GM19463 (cell line): ENCODE measurements around the gene SACS.

Experiments
- ATAC-seq: cut with Tn5 transposase; IDR thresholded peaks from one replicate; pipeline ENCODE4 v1.9.1; 2021; ENCODE audit warnings: mild to moderate bottlenecking, moderate library complexity; ENCODE audit not compliant: unreplicated experiment

Gene SACS

DNA sequence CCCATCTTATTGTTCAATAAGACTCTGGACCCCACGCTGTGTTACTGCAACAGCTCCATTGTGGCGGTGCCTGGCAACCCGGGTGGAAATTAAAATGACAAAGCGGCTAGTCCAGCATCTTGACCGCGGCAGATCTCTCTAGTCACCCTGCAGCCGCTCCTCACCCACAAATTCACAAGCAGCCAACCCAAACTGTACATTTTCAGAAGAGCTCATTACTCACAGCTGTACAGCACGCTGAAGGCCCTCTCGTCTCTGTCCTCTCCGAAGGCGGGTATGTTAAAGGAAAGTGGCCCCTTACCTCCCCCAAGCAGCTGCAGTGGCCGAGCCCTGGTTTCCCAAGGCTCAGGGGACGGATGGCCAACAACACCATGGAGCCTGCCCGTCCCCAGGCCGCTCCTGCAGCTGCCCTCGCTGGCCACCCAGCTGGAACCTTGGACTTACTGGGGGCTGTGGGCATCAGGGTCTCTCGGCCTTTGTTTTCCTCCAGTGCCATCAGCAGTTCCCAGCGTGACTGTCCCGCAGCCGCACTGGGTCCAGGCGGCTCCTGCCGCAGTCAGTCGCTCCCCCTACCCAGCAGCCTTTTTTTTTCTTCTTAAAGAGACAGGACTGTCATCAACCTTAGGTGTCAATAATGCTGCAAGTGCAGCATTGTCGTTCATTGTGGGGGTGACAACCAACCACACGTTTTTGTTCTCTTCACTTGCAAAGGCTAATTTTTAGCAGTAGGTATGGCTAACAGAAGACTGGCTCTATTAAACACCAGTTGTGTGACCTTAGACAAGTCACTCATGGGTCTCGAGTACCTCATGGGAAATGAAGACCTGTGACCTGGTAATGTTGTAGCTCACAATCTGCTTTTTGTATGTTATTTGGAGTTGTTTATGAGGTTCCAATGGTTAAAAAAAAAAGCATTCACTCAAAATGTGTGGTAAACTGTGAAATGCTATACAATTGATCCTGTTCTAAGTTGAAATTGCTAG lies at the start of gene SACS:
SACS (minus strand) TSS at position 532 of the 983 bp plus-strand sequence. CDS start 22,463 bp downstream, outside the sequence.
- no peak for ATAC-seq

DNA sequence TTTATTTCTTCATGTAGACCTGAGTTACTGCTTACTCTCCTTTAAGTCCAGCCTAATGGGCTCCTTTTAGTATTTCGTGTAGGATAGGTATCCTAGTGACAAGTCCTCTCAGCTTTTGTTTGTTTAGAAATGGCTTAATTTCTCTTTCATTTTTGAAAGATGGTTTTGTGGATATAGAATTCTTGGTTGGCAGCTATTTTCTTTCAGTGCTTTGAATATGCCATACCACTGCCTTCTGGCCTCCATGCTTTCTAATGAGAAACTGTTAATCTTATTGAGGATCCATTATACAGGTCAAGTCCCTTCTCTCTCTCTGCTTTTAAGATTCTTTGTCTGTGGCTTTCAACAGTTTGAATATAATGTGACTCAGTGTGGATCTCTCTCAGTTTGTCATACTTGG lies 46.8 kb upstream of the SACS start:
- ATAC-seq = no peak

DNA sequence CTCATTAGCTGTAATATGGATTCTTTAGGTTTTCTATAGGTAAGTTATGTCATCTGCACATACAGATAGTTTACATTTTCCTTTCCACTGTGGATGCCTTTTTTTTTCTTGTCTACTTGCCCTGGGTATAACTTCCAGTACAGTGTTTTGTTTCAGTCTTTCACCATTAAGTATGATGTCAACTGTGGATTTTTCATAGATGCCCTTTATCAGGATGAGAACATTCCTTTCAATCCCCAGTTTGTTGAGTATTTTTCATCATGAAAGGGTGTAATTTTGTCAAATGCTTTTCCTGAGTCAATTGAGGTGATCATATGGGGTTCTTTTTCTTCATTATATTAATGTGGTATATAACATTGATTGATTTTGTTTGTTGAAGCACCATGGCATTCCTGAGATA lies 43.6 kb upstream of the SACS start:
- ATAC-seq = no peak

DNA sequence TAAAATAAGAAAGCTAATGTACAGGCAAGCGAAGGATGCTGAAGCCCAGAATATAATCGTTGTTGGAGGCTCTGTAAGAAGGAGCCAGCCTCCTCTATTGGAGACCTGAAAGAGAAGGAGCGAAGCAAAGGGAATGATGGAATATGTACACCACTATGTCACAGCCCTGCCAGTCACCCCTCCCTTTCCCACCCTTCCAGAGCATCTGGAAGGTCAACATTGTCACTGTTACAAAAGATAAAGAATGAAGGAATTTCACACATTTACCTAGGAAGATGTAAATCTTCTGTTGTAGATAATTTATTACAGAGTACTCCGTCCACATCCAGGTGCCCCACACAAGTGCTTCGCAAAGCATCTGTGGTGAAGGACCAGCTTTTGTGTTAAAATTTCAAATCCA lies 39.7 kb upstream of the SACS start:
- no peak for ATAC-seq

- no peak for ATAC-seq
Measured at GRCh38 chr13:23472189-23472588, 38.7 kb upstream of the SACS start.

GRCh38 chr13:23470790-23471614 lies 37.5 kb upstream of the SACS start:
- ATAC-seq = no peak

DNA sequence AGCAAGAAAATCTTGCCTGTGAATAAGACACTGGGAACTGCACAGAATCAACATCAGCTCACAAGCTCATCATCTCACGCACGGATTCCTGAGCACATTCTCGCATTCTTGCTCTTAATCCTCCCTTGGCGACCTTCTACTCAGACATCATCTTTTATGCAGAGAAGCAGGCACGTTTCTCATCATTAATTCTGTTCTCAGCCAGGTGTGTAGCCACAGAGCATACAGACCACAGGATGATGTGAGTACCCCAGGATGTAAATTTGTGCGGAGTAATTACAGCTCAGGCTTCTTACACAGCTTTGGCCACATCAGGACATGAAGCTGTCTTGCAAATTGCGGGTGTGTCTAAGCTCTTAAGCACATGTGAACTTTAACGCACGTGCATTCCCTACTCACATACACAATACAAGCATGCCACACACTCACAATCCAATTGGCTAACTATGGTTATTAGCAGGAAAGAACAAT lies 36.5 kb upstream of the SACS start:
- ATAC-seq = no peak

DNA sequence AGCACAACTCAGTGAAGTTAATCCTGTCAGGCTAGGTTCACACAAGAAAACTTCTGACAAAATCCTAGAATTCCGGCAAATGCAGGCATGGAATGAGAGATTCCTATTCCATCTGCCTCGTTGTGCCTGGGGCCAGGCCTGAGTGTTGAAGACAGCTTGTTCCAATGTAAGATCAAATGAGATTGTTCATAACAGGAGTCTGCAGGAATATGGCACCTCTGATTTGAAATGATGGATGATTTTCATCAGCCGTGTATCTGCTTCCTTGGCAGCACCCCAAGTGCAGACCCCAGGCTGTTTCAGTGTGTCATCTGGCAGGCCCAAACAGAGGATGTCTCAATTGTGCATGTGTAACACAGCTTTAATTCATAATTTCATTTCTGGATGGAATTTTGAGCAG lies 35.3 kb upstream of the SACS start:
- ATAC-seq = no peak

- ATAC-seq = no peak
Measured at GRCh38 chr13:23467932-23468278, 34.4 kb upstream of the SACS start.

- no peak for ATAC-seq
Measured at GRCh38 chr13:23467048-23467931, 33.8 kb upstream of the SACS start.

GRCh38 chr13:23466144-23467002 lies 32.9 kb upstream of the SACS start:
- ATAC-seq = peak; percentile 87

GRCh38 chr13:23463661-23464060 lies 30.2 kb upstream of the SACS start:
- no peak for ATAC-seq

DNA sequence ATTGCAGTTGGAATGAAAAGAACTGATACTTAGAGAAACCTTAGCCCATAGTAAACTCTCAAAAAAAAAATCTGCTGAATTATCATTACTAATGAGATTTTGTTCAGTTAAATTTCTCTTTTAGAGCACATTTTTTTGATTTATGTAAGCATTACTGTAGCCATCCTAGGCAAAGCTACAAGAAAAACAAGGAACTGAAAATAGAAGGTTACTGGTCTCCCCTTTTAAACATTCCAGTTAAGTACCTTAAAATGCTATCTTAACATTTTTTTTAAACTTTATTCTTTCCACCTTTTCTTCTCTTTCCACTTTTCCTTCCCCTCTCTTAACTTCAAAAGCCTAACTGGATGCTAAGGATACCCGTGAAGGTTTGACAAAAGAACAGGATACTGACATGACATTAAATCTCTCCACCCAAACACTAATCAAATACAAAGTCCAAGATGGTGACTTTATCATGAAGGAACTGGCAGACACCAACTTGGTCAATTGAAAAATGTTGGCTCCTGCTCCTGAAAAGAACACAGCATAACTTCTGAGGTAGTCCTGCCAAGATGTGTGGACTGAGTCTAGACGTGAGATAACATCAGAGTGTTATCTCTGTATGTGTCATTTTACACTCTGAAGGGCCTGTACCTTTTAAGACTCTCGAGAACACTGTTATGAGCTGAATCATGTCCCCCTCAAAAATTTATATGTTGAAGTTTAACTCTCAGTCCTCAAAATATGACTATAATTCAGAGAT lies 29.5 kb upstream of the SACS start:
- no peak for ATAC-seq

DNA sequence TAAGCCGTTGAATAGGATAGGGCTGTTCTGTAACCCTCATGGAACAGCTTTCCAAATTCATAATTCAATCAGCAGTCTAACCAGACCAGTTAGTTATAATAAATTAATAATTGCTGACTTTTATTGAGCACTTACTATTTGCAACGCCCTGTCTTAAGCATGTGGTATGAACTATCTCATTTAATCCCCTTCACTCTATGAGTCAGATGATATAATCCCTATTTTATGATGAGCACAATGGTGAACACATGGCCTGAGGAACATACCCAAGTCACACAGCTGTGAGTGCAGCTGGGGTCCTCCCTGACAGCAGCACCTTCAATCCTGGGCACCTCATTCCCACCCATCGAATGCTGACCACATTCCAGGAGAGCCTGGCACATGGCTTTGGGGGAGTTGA lies 28.0 kb upstream of the SACS start:
- ATAC-seq = no peak

DNA sequence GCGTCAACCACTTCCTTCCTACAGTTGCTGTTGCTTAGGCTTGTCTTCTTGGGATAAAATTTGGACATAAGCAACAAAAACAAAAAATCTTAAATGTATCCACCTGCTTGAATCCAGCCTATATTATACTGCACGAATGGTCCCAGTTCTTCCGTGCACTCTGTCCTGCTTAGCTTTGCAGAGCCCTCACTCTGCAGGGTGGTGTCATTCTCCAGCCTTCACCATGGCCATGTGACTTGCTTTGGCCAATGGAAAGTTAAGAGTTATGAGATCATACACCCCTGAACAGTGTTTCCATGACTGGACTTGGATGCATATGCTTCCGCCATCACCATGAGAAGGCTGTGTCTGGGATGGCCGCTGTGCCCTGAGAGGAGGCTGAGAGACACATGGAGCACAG lies 27.4 kb upstream of the SACS start:
- ATAC-seq = no peak

DNA sequence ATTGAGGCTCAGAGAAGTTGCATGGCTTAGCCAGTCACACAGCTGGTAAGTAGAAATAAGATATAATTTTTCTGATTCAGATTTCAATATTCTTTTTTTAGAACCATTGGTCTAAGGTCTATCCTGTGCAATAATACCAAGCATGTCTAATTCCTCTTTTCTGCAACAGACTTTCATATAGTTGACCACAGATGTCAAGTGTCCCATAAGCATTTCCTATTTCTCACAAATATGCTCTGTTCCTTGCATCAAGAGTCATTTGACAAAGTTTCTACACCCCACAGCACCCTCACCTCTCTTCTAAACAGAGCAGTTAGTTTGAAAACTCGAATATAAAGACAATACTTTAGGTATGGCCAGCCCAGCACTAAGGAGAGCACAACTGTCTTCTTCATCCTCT lies 26.8 kb upstream of the SACS start:
- ATAC-seq = peak; percentile 66

DNA sequence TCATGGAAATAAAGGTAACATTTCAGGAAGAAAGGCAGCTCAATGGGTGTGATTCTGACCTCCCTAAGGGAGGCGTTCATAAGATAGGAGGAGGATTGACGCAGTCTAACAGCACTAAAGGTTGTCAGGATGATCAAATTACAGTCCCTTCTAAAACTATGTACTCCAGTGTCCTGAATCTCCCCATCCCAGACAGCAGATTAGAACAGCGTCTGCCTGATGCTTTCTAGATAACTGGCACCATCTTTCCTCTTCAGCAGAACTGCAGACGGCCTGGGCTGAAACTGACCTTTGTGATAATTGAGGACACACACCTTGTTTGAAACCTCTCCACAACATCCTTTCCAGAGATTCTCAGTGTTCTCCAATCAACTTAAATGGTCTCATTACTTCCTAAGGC lies 25.5 kb upstream of the SACS start:
- ATAC-seq = no peak

- no peak for ATAC-seq
Measured at GRCh38 chr13:23456437-23457210, 23.1 kb upstream of the SACS start.
